Erythroblast (primary cell): ENCODE results near the gene ARHGAP42.

Experiments used
- GATA1 ChIP-seq: IDR thresholded peaks from 2 replicates; pipeline ENCODE4 v1.6.1; 2011; ENCODE audit warnings: low read depth, mild to moderate bottlenecking, control low read depth, low read length, moderate library complexity
- POLR2A ChIP-seq: IDR thresholded peaks from 2 replicates; pipeline ENCODE4 v1.6.1; 2011; ENCODE audit warnings: mild to moderate bottlenecking, low read length

DNA sequence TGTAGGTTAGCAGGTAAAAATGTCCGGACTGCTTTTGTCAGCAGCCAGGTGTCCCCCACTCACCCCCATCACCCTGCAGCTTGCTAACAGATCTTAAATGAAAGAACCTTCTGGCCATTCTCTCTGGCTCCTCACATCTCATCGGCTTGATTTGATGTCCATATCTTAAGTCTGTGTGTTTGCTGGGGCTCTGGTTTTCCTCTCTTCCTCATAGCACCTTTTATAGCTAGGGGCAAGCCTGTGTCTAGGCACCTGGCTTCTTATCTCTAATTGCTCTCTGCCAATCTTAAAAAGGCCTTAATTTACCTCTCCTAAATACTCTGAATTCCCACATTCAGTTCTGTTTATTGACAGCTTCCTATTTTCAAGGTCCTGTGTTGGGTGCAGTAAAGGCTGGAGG lies 72.0 kb downstream of the ARHGAP42 start:
- TF ChIP-seq POLR2A, result no peak
- TF ChIP-seq GATA1, result no peak
